NCI-H748 (cell line): ENCODE data around the gene DRAP1.

Experiments
- DNase-seq: peaks from one replicate; lab custom pipeline; 2025; ENCODE audit not compliant: unreplicated experiment; lab: John Stamatoyannopoulos, UW

DRAP1 gene

GRCh38 chr11:65900899-65901180, 18.4 kb upstream of the DRAP1 start:
- no peak for DNase-seq

- no peak for DNase-seq
These were observed 16.2 kb upstream of the DRAP1 start for GRCh38 chr11:65903068-65903481.

GRCh38 chr11:65903715-65904114, 15.5 kb upstream of the DRAP1 start:
- no peak for DNase-seq

DNA sequence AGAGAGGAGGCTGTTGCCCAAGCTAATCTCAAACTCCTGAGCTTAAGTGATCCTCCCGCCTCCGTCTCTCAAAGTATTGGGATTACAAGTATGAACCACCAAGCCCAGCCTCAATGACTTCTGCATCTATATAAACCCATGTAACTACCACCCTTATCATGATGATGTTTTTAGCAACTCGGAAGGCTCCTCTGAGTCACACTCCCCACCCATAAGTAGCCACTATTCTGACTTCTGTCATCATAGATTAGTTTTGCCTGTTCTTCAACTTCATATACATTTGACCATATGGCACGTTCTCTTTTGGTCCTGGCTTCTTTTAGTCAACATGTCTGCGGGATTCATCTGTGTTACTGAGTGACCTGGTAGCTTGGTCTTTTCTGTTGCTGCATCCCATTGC, 12.6 kb upstream of the DRAP1 start:
- no peak for DNase-seq

DNA sequence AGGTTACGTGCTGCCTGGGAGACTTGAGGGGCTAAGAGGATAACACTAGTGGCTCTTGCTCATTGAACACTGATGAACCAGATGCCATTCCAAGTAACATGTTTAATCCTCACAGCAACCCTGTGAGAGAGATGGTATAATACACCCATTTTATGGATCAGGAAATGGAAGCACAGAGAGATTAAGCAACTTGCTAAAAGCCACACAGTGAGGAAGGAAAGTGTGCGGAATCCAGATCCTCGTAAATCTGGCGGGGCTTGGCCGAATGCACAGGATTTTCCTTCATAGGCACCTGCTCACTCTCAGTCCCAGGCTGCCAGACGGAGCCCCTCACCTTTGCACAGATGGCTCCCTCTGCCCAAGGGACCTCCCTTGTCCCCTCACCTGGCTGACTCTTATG, 11.3 kb upstream of the DRAP1 start:
- no peak for DNase-seq

GRCh38 chr11:65911682-65912568, 7.3 kb upstream of the DRAP1 start:
- DNase-seq = peak; percentile 56

DNA sequence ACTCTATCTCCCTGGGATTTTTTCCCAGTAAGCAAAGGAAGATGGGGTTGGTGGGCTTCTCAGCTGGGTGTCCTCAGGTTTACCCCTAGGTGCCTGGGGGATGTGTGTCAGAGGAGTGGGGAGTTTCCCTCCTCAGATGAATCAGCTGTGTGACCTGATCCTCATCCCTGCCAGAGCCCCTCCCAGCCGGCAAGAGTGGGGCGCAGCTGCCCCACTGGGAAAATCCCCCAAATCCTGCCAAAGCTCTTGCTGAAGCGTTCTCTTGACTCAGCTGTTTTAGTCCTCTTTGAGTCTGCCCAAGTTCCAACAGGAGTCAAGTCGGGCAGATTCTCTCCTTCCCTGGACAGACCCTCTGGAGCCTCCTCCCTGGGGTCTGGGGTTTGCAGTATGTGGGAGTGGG, 6.4 kb upstream of the DRAP1 start:
- DNase-seq = no peak

DNA sequence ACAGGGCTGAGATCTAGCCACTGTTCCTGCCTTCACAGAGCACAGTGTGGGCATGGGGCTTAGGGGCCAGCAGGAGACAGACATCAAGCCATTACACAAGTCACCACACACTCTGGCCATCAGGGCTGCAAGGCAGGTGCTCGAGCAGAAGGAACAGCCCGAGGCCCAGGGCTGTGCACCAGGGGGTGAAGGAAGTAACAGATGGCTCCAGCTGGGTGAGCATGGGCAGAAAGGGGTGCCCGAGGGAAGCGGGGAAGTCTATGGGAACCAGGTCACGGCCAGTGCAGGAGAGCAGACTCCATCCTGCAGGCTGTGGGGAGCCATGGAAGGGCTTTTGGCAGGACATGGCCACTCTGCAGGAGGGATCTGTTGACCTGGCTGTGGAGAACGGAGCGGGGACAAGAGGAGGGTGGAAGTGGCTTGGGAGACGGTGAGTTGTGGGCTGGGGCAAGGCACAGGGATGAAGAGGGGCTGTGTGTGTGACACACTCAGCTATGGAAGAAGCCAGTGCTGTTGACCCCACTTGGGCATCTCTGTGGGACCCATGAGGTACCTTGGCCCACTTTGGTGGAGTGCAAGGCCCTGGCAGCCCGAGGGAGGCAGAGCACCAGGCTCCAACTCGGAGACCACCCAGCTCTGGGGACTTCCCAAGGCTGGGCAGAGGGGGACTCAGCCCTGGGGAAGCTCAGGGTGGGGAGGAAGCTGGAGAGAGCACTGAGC, 4.0 kb upstream of the DRAP1 start:
- no peak for DNase-seq

- no peak for DNase-seq
These were observed 3.4 kb upstream of the DRAP1 start for GRCh38 chr11:65915821-65916251.

- no peak for DNase-seq
These were observed 2.8 kb upstream of the DRAP1 start for GRCh38 chr11:65916391-65916790.

DNA sequence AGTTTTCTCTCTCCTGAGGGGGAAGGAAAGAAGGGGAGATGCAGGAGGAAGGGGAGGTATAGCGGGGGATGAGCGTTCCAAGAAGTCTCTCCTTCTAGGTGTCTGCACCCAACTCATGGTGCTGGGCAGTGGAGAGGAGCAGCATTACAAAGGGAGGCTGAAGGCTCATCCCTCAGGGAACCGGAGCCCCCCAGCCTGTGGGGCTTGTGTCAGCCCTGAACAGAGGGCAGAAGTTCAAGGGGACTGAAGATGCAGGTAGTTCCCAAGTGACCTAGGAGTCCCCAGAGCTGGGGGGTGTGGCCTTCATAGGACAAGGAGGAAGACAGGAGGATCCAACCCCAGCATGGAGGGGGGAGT, 2.2 kb upstream of the DRAP1 start:
- DNase-seq = no peak

GRCh38 chr11:65917434-65918210, 1.6 kb upstream of the DRAP1 start:
- DNase-seq = no peak

DNA sequence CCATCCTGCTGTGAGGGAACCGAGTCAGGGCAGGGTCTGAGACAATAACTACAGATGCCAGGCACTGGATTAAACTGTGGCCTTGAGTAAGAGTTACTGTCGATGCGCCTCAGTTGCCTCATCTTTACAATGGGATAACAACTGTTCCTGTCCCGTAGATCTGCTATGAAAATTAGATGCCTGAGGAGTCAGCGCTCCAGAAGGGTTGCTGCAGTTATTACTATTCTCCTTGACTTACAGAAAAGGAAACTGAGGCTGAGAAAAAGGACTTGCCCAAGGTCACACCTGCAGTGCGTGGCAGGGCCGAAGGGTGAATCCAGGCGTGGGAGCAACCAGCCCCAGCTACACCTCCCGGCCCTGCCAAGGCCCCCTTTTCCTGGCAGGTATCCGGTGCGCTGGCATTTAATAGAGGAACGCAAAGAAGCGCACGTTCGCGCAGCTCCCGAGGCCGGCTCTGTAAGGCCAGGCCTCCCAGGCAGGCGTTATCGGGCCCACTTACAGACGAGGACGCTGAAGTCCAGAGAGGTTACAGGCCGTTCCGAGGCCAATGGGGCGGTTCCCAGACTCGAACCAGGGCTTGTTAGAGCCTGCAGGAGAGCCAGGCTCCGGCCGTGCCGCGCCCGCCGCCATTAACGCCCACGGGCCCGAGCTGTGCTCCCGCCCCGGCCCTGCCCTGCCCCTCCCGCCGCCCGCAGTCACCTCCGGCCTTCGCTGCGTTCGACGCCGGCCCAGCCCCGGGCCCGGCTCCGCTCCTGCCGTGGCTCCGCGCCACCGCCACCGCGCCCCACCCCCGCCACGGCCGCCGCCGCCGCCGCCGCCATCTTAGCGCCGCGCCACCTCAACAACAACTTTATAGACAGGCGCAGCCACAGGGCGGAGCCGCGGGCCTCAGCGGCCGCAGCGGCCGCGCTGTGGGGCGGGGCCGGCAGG, 750 bp upstream of the DRAP1 start, which contains the start of gene C11orf68:
C11orf68 (minus strand) TSS at position 852 of the 930 bp plus-strand sequence; CDS start at position 821, 31 bp downstream.
- DNase-seq = peak; percentile 60

DNA sequence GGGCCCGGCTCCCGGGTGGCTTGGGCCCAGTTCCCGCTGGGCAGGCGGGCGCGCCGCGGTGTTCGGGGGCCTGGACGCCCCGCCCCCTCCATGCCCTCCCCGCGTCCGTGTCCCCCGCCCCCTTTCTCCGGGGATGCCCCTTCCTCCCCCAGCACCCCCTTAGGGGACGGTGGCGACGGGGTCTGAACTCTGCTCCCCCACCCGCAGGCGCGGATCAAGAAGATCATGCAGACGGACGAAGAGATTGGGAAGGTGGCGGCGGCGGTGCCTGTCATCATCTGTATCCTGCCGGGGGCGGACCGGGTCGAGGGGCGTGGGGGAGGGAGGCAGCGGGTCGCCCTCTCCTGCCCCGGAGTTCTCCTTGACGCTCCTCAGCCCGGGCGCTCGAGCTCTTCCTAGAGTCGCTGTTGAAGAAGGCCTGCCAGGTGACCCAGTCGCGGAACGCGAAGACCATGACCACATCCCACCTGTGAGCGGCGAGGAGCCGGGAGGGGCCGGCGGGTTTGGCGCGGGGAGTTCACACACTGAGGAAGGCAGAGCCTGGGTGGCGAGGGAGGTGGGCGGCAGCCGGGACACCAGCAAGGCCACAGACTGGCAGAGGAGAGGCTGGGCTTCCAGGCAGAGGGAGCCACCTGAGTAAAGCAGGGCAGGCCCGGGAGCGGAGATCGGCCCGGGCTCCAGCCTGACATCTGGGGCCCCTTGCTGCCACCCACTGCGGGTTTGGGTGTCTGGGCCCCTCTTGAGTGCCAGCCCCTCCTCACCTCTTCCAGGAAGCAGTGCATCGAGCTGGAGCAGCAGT, 546 bp downstream of the DRAP1 start:
- peak; percentile 64 for DNase-seq

- no peak for DNase-seq
These were observed 1.2 kb downstream of the DRAP1 start for GRCh38 chr11:65920372-65920802.

GRCh38 chr11:65921033-65921555, 1.9 kb downstream of the DRAP1 start:
- DNase-seq = no peak

DNA sequence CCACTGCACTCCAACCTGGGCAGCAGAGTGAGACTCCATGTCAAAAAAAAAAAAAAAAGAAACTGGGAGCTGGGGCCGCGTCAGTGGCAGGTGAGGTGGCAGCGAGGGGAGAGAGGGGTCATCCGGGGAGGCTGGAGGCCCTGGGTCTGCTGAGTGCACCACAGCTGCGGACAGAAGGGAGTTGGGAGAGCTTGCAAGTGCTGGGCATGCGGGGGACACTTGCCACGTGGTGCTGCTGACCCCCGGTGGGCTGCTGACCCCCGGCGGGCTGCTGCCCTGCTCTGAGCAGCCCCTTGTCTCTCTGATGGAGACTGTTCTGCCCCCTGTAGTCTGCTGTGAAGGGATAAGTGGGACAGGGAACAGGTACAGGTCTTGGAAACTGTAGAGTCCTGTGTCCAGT, 2.6 kb downstream of the DRAP1 start:
- no peak for DNase-seq

DNA sequence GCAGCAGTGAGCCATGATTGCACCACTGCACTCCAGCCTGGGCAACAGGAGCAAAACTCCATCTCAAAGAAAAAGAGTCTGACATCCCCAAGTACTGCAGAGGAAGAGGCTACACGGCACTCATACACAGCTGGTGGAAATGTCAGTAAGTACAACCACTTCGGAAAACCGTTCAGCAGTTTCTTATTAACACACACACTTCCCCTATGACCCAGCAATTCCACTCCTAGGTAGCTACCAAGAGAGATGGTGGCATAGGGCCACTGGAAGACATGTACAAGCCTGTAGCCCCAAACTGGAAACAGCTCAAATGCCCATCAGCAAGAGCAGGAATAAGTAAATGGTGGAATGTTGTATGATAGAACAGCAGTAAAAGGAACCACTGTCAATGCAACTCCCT, 3.3 kb downstream of the DRAP1 start:
- DNase-seq = no peak

DNA sequence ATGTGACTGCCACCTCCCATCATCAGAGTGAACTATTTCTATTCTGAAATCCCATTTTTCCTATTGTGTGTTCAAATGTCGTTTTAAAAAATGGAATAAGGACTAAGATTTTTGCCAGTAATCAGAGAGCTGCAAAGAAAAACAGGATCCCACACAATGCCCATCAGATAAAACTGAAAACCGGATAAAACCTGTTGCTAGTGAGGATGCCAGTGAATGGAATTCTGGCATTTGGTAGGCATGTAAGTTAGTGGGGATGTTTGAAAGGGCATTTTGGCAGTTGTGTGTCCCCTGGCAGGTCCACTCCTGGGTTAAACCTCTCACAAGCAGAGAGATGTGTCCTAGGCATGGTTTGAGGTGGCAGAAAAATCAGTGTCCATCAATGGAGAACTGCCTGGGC, 6.2 kb downstream of the DRAP1 start:
- no peak for DNase-seq
